Measurements from ENCODE around the gene HDAC5. TPM values are rescaled to one million over a fixed set of nuclear protein-coding genes. Genes with fewer than 3 reads are reported as not detected.
A peak's percentile ranks its signal among the peaks of the same experiment; 100 is the strongest.

The HDAC5 gene
- total RNA-seq, 2 experiments from 2014 or later: 31.4 to 41.5 TPM

- Histone ChIP-seq H3K79me2 (ENCODE audit: insufficient read depth, low read depth, low read length) (peaks cover 12% of the 10 kb centered on the region; the same call in 1 of the 2 replicates), H3K27ac (ENCODE audit: low read depth, low read length, poor library complexity, severe bottlenecking) (no peak overlapping the region), H3K9me2 (ENCODE audit: insufficient read depth, low read length) (no peaks in the 10 kb centered on the region), H3K4me2 (ENCODE audit: low read length) (peak overlapping the region; percentile 27; the same call in 1 of the 2 replicates), H3K4me1 (ENCODE audit: insufficient read depth, low read length, poor library complexity, severe bottlenecking) (peaks cover 26% of the 10 kb centered on the region), H2AFZ (ENCODE audit: low read length) (peak overlapping the region; percentile 46), H3K4me3 (ENCODE audit: low read depth, low read length, poor library complexity, severe bottlenecking) (no peak overlapping the region), H3K9me3 (ENCODE audit: low read length) (no peaks in the 10 kb centered on the region), H3K36me3 (ENCODE audit: insufficient read depth, low read length) (no peaks in the 10 kb centered on the region), H4K20me1 (ENCODE audit: insufficient read depth, low read length) (no peaks in the 10 kb centered on the region)
- TF ChIP-seq, protein P1, sequence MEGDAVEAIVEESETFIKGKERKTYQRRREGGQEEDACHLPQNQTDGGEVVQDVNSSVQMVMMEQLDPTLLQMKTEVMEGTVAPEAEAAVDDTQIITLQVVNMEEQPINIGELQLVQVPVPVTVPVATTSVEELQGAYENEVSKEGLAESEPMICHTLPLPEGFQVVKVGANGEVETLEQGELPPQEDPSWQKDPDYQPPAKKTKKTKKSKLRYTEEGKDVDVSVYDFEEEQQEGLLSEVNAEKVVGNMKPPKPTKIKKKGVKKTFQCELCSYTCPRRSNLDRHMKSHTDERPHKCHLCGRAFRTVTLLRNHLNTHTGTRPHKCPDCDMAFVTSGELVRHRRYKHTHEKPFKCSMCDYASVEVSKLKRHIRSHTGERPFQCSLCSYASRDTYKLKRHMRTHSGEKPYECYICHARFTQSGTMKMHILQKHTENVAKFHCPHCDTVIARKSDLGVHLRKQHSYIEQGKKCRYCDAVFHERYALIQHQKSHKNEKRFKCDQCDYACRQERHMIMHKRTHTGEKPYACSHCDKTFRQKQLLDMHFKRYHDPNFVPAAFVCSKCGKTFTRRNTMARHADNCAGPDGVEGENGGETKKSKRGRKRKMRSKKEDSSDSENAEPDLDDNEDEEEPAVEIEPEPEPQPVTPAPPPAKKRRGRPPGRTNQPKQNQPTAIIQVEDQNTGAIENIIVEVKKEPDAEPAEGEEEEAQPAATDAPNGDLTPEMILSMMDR (conservative IDR thresholded peaks at IDR 0.05; ENCODE audit: low read length): no peak
- TF ChIP-seq EZH2phosphoT487 (IDR thresholded peaks at IDR 0.05; ENCODE audit: borderline replicate concordance, low read depth, low read length): no peak
- CTCF ChIA-PET (ENCODE audit: unreplicated experiment): no interaction called here
- no peak for DNase-seq (ENCODE audit: low spot score)
- no TSS peak for BruUV-seq (replicated peaks)
- POLR2A ChIA-PET: no interaction called here
- intact Hi-C loops (cut with micrococcal nuclease; ENCODE audit: unreplicated experiment): no loop called here
Measured at GRCh38 chr17:44137891-44138709, 14.7 kb upstream of the HDAC5 start.

DNA sequence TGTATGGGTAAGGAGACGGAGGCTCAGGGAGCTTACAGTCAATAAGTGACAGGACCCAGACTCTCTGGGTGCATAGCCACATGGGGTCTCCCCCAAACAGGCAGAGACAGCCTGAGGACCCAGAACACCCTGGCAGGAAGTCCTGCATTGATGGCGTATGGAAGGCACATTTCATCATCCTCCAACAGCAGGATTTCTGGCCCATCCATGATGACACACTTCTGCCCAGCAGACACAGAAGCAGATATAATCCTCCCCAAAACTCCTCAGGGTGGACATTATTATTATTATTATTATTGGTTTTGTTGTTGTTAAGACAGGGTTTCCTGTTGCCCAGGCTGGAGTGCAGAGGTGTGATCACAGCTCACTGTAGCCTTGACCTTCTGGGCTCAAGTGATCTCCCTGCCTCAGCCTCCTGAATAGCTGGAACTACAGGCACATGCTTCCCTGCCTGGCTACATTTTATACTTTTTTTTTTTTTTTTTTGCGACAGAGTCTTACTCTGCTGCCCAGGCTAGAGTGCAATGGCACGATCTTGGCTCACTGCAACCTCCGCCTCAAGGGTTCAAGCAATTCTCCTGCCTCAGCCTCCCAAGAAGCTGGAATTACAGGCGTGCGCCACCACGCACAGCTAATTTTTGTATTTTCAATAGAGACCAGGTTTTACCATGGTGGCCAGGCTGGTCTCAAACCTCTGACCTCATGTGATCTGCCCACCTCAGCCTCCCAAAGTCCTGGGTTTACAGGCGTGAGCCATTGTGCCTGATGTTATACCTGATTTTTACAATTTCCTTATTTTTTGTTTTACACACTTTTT lies 11.5 kb upstream of the HDAC5 start:
- Histone ChIP-seq H3K79me2 (ENCODE audit: insufficient read depth, low read depth, low read length) (no peaks in the 10 kb centered on the region), H3K27ac (ENCODE audit: low read depth, low read length, poor library complexity, severe bottlenecking) (no peak overlapping the region), H3K4me1 (ENCODE audit: insufficient read depth, low read length, poor library complexity, severe bottlenecking) (peaks cover 16% of the 10 kb centered on the region), H3K9me3 (ENCODE audit: low read length) (no peaks in the 10 kb centered on the region), H3K4me3 (ENCODE audit: low read depth, low read length, poor library complexity, severe bottlenecking) (no peak overlapping the region), H4K20me1 (ENCODE audit: insufficient read depth, low read length) (no peaks in the 10 kb centered on the region), H3K36me3 (ENCODE audit: insufficient read depth, low read length) (no peaks in the 10 kb centered on the region), H3K9me2 (ENCODE audit: insufficient read depth, low read length) (no peaks in the 10 kb centered on the region), H2AFZ (ENCODE audit: low read length) (no peak overlapping the region), H3K4me2 (ENCODE audit: low read length) (no peak overlapping the region)
- DNase-seq (ENCODE audit: low spot score): no peak
- no TSS peak for BruUV-seq (replicated peaks)
- TF ChIP-seq EZH2phosphoT487 (IDR thresholded peaks at IDR 0.05; ENCODE audit: borderline replicate concordance, low read depth, low read length): no peak
- TF ChIP-seq, protein P1 (conservative IDR thresholded peaks at IDR 0.05; ENCODE audit: low read length): no peak
- ChIA-PET POLR2A (no interaction called here), CTCF (ENCODE audit: unreplicated experiment) (no interaction called here)
- intact Hi-C loops (cut with micrococcal nuclease; ENCODE audit: unreplicated experiment): no loop called here

Data from OCI-LY7 (cell line).